ENCODE measurements around the gene DDX28.
"Not testable (repeated sequence)": the region's sequence is repeated elsewhere in the genome, so short reads cannot be mapped to it uniquely, and the experiment has no call there.

- not testable (repeated sequence) for TF ChIP-seq POLR2A (IDR thresholded peaks at IDR 0.05; ENCODE audit: low read length); GATA1 (IDR thresholded peaks at IDR 0.05; ENCODE audit: low read depth, low read length)
Observed at GRCh38 chr16:68009872-68010271, 13.2 kb downstream of the DDX28 start.
